Panc1 (cell line): Measurements from ENCODE around the gene IL17B. TPM values are rescaled to one million over a fixed set of nuclear protein-coding genes. Genes with fewer than 3 reads are reported as not detected.
A peak's percentile ranks its signal among the peaks of the same experiment; 100 is the strongest.

Experiments
- ATAC-seq: fragments of 200-7000 bp; cut with Tn5 transposase; 2 replicates; pipeline ENCODE4 v1.9.1; 2020; ENCODE audit warnings: mild to moderate bottlenecking, moderate library complexity
- BruUV-seq: library from RNA; stranded (reverse); fragments of 400-500 nt; replicated peaks from 2 replicates; lab custom pipeline; 2021; lab: Mats Ljungman, UMichigan
- CTCF ChIA-PET: fragments of 300-600 bp; sonication (Branson Sonifier 250); formaldehyde crosslinking; loops from one replicate; lab custom pipeline; 2022; ENCODE audit warnings: antibody characterized with exemption; lab: Charles Lee
- POLR2A ChIA-PET: fragments of 300-600 bp; sonication (Branson Sonifier 250); formaldehyde crosslinking; loops from one replicate; lab custom pipeline; 2022; ENCODE audit warnings: antibody characterized with exemption; lab: Charles Lee
- DNase-seq: peaks from one replicate; pipeline ENCODE4 v3.0.0-alpha.2; 2010; ENCODE audit warnings: low read depth, low spot score
- H3K27ac ChIP-seq: 2 replicates; pipeline ENCODE4 v1.5.1; 2011; ENCODE audit warnings: mild to moderate bottlenecking, low read length, inconsistent platforms
- H3K27me3 ChIP-seq: fragments of 200-500 bp; sonication (Bioruptor generic); 2 replicates; pipeline ENCODE4 v1.6.0; 2014; ENCODE audit warnings: low read length, inconsistent platforms; ENCODE audit not compliant: control insufficient read depth, insufficient read depth
- H3K36me3 ChIP-seq: fragments of 200-500 bp; sonication (Bioruptor generic); 2 replicates; pipeline ENCODE4 v1.5.1; 2014; ENCODE audit warnings: inconsistent platforms, mild to moderate bottlenecking, low read length, moderate library complexity; ENCODE audit not compliant: control insufficient read depth, insufficient read depth
- H3K4me1 ChIP-seq: 2 replicates; pipeline ENCODE4 v1.5.1; 2011; ENCODE audit warnings: inconsistent platforms, mild to moderate bottlenecking, low read length, moderate library complexity; ENCODE audit not compliant: control insufficient read depth, insufficient read depth
- H3K4me3 ChIP-seq, 2 experiments: 2 replicates each; pipeline ENCODE4 v1.5.1; 2011 to 2012; ENCODE audit warnings: low read depth in 2 of 2, low read length in 2 of 2, mild to moderate bottlenecking in 2 of 2, inconsistent platforms in 1 of 2, moderate library complexity in 1 of 2
- H3K9me3 ChIP-seq: fragments of 200-500 bp; sonication (Bioruptor generic); 2 replicates; pipeline ENCODE4 v1.5.1; 2014; ENCODE audit warnings: low read depth, mild to moderate bottlenecking, inconsistent platforms, low read length, moderate library complexity; ENCODE audit not compliant: control insufficient read depth, insufficient read depth
- CTCF ChIP-seq: fragments of 450-650 bp; IDR thresholded peaks from 2 replicates; pipeline ENCODE4 v1.5.1; 2017; ENCODE audit warnings: mild to moderate bottlenecking
- POLR2AphosphoS5 ChIP-seq: IDR thresholded peaks from 2 replicates; pipeline ENCODE4 v1.6.1; 2012; ENCODE audit warnings: mild to moderate bottlenecking, low read depth, low read length, moderate library complexity
- REST ChIP-seq, 2 experiments: IDR thresholded peaks; 2 replicates each; pipeline ENCODE4 v1.6.1; 2011 to 2012; ENCODE audit warnings: low read depth in 2 of 2, control low read depth in 1 of 2, low read length in 1 of 2, mild to moderate bottlenecking in 1 of 2, moderate library complexity in 1 of 2; ENCODE audit not compliant: insufficient read depth in 1 of 2
- SIN3A ChIP-seq: IDR thresholded peaks from 2 replicates; pipeline ENCODE4 v1.6.1; 2012; ENCODE audit warnings: low read depth, mild to moderate bottlenecking, low read length, moderate library complexity, borderline replicate concordance; ENCODE audit not compliant: insufficient read depth
- TCF7L2 ChIP-seq: IDR thresholded peaks from 2 replicates; pipeline ENCODE4 v1.6.1; 2011; ENCODE audit warnings: mild to moderate bottlenecking, low read depth, low read length, inconsistent platforms
- in situ Hi-C: cut with HindIII; loops from 2 replicates; pipeline ENCODE4 v1.10.0; 2016; ENCODE audit warnings: low sequenced_read_pairs, low pct_unique_long_range_greater_than_20kb
- intact Hi-C: fragments of 100-400 bp; cut with micrococcal nuclease; formaldehyde crosslinking; loops from one replicate; pipeline ENCODE4 v1.10.0; 2022; ENCODE audit not compliant: unreplicated experiment
- total RNA-seq: library from RNA; stranded (reverse); gene quantifications from one replicate; pipeline ENCODE4 v1.2.1, GENCODE V29; 2021; ENCODE audit not compliant: unreplicated experiment

Gene IL17B
- total RNA-seq, 1 experiment from 2014 or later = not detected

- CTCF ChIA-PET = no interaction called here
- peak overlapping the region; percentile 72 to 82 for H3K4me3 ChIP-seq
- H3K27ac ChIP-seq = peak overlapping the region; percentile 74
- no peaks in the 10 kb centered on the region for H3K9me3 ChIP-seq
- in situ Hi-C loops (no loop called here), intact Hi-C loops (no loop called here)
- BruUV-seq = no TSS peak
- peaks cover 8% of the 10 kb centered on the region for H3K36me3 ChIP-seq
- peaks cover 10% of the 10 kb centered on the region for H3K4me1 ChIP-seq
- H3K27me3 ChIP-seq = no peaks in the 10 kb centered on the region
- POLR2A ChIA-PET = no interaction called here
- DNase-seq = no peak
- TF ChIP-seq TCF7L2 = no peak
- TF ChIP-seq REST (IDR thresholded peaks at IDR 0.05; ENCODE audit: insufficient read depth in 1 of 2, low read depth in 2 of 2, low read length in 1 of 2) = no peak
- TF ChIP-seq SIN3A = no peak
- no peak for TF ChIP-seq CTCF
- TF ChIP-seq POLR2AphosphoS5 = no peak; the same call in 1 of the 2 replicates
- ATAC-seq = peak; percentile 37
Observed at GRCh38 chr5:149358294-149358651, 20.8 kb downstream of the IL17B start.

- Histone ChIP-seq H3K27ac (peak within 1 kb of the TSS; percentile 74), H3K4me1 (peaks cover 10% of the 10 kb centered on the region), H3K27me3 (no peaks in the 10 kb centered on the region), H3K36me3 (peaks cover 14% of the 10 kb centered on the region), H3K4me3 (peak within 1 kb of the TSS; percentile 72 to 82), H3K9me3 (no peaks in the 10 kb centered on the region)
- TF ChIP-seq TCF7L2 (no peak), POLR2AphosphoS5 (peak; percentile 50; the same call in 1 of the 2 replicates)
- CTCF ChIA-PET = no interaction called here
- intact Hi-C loops = no loop called here
- in situ Hi-C loops = no loop called here
- POLR2A ChIA-PET = interaction anchor here (0.6 kb wide), 1 partner anchor 88 kb away, joined by 3 read pairs; no protein-coding TSS in a partner anchor
- no TSS peak for BruUV-seq
- ATAC-seq = peak; percentile 100
- DNase-seq = peak; percentile 73
Observed at GRCh38 chr5:149357370-149358293, 21.5 kb downstream of the IL17B start, which contains the start of gene PCYOX1L. Gene PCYOX1L, plus strand, starts transcription at chr5:149358046. Its CDS starts 23 bp downstream, at chr5:149358069.
